GM19467 (cell line): ENCODE measurements around the gene CAMTA1.
"Not testable (repeated sequence)": the region's sequence is repeated elsewhere in the genome, so short reads cannot be mapped to it uniquely, and the experiment has no call there.

Source experiments
- ATAC-seq: cut with Tn5 transposase; IDR thresholded peaks from one replicate; pipeline ENCODE4 v1.9.1; 2021; ENCODE audit warnings: mild to moderate bottlenecking, moderate library complexity; ENCODE audit not compliant: unreplicated experiment

The CAMTA1 gene

DNA sequence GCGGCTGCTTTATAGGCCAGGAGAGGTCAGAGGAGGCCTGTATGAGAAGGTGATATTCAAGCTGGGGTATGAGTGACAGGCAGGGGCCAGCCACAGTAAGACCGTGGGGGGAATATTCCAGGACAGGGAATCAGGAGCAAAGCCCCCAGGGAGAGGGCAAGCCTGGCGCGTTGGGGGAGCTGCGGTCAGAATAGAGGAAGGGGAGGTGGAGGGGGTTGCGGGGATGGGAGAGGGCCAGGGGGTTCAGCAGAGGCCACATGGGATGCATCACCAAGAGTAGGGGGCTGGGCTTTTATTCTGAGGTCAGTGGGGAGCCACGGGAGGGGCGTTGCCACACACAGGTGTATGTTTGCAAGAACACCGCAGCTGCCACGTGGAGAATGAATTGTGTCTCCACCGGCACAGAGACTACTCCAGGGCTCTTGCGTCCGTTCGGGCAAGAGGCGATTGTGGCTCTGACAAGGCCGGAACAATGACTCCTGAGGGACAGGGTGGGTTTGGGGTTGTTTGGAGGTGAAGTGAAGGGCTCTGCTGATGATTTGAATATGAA, 901.1 kb downstream of the CAMTA1 start:
- ATAC-seq = no peak

DNA sequence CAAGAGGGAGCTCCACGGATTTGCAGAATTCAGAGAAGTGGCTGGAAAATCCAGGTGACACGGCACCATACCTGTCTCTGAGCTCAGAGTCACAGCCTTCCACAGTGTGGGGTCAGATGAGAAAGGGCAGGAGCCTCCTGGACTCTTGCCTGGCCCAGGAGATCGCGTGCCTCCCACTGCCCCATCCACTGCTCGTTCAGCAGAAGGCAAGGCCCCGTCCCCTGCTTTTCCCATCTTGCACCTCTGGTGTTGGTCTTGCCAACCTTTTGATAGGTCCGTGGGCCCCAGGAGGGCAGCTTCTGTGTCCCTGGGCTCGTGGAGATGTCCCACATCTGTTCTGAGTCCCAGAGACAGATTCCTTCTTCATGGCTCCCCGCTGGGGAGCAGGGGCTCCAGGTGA, 902.2 kb downstream of the CAMTA1 start:
- no peak for ATAC-seq

DNA sequence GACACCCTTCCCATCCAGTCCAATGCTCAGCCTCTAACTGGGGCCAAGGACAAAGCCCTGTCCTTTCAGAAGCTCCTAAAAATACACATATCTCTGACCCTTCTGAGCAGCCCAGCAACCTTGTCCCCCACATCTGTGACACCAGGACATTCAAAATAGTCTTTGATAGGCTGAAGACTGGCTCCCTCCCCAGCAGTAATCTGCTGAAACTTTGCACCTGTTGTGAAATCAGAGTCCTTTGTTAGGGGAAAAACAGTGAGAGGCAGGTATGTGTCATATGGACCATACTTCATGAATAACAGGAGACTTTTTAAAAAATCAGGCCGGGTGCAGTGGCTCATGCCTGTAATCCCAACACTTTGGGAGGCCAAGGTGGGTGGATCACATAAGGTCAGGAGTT, 903.4 kb downstream of the CAMTA1 start:
- no peak for ATAC-seq

DNA sequence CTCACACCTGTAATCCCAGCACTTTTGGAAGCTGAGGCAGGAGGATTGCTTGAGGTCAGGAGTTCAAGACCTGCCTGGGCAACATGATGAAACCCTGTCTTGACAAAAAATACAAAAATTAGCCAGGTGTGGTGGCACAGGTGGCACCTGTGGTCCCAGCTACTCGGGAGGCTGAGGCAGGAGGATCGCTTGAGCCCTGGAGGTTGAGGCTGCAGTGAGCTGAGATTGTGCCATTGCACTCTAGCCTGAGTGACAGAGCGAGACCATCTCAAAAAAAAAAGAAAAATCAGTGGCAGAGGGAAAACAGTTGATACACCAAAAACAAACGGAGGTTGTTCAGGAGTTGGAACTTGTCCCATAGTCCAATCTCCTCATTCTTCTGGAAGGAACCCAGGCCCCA, 904.1 kb downstream of the CAMTA1 start:
- ATAC-seq = not testable (repeated sequence)

DNA sequence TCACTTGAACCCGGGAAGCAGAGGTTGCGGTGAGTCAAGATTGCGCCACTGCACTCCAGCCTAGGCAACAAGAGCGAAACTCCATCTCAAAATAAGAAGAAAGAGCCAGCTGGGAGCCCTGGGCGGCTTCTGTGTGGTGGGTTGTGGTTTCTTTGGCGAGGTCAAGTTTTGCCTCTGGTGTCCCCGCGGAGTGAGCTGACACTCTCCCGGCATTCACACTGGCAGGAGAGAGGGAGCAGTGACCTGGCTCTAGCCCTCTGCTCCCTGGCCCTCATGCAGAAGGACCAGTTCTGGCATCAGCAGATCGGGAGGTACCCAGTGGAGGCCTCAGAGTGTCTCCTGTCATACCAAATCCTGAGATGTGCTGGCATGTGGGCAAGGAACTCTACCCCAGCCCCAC, 904.8 kb downstream of the CAMTA1 start:
- ATAC-seq = no peak

DNA sequence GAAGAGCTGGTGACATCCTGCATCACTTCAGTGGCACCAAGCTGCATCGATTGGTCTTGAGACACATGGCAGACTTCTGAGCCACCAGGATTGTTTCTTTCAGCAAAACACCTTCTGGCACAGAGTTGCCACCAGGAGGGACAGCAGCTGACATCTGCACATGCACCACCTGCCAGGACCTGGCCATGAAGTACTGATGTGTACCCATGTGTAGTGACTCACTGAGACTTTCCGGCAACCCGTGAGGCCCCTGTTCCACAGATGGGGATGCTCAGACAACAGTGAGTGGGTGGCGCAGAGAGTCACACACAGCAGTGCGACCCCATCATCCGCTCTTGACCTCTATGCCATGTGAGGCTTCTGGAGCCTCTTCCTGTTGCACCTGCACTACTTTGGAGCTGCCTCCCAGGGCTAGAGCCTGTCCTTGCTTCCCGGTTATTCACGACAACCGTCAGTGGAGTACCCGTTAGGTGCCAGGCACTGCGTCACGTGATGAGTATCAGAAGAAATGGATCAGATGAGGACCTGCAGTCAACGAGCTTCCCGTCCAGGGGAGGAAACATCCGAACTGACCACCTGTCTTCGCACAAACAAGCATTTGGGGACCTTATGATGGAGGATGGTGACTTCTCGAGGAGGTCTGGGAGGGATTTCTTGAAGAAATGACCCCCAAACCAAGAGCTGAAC, 905.4 kb downstream of the CAMTA1 start:
- no peak for ATAC-seq

DNA sequence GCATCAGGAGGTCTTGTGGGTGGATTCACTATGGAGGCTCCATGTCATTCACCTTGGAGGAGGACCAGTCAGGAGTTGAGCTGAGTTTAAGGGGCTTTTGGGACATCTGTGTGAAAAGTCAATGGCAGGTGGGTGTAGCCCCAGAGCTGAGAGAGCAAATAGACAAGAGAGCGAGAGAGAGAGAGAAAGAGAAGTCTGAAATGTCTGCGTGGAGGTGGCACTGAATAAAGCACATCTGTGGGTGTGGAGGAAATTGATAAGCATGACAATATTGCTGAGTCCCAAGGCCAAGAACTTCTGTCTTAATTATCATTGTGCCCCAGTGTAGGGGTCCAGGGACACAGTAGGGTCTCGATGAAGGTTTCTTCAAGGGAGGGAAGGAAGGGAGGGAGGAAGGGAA, 906.3 kb downstream of the CAMTA1 start:
- no peak for ATAC-seq

DNA sequence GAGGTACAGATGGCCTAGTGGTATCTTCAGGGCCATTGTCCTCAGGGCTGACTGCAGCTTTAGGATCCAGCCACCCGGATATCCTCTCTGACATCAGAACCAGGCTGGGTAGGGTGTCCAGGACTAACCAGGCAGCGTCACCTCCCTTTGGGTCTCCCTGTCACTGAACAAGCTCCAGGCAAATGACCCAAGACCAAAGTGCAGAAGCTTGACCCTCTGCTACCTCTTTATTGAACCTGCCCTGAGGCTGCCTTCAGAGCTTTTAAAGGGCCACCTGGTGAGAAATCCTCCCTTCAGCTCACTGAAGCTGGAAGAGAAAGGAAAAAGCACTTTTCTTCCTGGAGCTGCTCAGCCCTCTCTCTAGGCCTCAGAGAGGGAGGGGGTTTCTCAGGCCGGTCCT, 906.8 kb downstream of the CAMTA1 start:
- ATAC-seq = no peak

DNA sequence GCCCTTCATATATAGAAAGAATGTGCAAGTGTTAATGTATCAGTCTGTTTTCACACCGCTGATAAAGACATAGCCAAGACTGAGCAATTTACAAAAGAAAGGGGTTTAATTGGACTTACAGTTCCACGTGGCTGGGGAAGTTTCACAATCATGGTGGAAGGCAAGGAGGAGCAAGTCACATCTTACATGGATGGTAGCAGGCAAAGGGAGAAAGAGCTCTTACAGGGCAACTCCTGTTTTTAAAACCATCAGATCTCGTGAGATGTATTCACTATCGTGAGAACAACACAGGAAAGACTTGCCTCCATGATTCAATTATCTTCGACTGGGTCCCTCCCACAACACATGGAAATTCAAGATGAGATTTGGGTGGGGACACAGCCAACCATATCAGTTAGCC, 907.8 kb downstream of the CAMTA1 start:
- ATAC-seq = not testable (repeated sequence)

DNA sequence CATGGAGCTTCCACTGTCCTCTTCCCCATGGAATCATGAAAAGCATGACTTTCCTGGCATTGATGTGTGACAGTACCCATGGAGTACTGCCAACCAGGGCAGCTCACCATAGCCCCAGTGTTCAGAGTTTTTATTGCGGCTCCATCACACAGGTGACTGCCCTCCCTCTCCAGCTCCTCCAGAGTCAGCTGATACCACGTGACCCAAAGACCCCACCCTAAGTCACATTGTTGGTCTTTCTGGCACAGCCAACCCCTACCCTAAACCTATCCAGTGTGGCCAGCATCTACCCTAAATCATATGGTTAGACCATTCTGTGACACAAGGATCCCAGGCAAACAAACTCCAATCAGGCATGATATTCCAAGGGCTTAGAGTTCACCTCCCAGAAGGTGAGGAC, 908.4 kb downstream of the CAMTA1 start:
- ATAC-seq = no peak

DNA sequence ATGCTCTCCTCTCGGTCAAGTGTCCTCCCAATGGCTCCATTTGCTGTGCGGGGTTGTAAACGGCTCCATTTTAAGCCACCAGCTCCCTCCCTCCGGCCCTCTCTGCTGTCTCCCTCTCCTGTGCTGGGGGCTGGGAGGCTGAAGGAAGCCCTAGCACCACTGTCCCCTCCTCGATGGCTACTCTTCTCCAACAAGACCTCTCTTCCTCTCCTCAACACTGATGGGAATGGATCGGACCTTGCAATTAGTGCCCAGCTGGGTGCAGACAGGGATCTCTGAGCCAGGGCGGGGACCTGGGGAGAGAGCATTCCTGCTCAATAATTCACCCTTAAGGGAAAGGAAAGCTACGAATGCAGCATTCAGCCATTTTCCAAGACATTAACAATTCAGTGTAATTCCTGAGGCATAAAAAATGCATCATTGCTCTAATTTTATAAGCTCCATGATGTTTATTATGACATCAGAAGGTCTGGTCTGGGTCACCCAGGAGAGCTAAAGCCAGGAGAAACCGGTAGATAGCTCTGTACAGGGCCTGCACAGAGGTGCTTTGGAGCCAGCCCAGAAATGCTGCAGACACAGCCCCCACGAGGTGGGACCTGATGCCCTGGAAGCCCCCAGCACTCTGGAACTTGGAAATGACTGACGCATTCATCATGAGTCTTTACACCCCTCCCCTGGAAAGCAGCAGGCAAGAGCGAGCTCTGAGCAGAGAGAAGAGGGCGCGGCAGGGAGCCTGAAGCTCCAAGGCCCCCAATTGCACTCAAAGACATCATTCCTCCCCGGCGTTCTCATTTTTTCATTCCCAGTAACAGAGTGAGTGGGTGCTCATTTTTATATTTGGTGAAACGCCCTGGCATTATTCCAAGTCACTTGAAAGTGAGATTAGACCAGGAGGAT, 909.6 kb downstream of the CAMTA1 start:
- ATAC-seq = no peak

DNA sequence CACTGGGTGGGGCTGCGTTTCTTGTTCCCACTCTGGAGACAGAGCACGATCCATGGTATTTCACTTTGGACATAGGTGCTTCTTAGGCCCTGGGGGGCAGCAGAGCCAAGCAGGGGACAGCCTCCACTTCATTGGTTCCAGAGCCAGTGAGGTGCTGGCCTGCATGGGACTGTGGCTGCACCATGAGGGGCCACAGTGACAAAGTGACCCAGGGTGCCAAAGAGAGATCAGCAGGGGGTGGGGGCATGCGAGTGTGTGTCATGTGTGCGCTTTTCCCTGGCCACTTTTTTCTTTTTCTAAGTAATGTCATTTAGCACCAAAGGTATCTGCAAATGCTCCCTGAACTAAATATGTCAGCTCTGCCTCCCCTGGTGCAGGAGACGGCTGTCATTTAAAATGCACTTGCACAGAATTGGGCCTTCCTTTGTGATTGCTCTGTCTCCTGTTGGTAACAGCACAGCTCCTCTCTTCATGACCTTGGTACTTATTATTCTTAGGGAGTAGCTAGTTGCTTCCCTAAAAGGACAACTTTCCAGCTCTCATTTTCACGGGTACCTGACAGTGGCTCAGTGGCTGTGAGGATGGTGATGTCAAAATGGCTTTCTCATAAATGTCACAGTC, 910.4 kb downstream of the CAMTA1 start:
- no peak for ATAC-seq

DNA sequence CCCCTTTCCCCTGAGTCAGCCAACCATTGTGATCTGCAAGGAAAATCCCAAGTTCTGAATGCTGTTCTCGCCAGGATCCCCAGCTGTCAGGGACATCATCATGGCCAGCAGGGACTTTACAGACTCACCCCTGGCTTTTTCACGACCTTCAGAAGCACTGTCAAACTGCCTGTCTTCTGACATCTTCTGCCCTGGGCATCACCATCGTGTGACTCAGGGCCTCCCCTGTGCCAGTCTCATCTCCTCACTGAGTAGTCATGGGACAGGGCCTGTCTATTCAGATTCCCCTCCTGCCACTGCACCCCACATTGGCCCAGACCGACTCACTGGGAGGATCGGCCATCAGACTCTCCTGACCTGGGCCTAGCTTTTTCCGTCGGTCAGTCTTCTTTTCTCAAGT, 913.4 kb downstream of the CAMTA1 start:
- no peak for ATAC-seq

DNA sequence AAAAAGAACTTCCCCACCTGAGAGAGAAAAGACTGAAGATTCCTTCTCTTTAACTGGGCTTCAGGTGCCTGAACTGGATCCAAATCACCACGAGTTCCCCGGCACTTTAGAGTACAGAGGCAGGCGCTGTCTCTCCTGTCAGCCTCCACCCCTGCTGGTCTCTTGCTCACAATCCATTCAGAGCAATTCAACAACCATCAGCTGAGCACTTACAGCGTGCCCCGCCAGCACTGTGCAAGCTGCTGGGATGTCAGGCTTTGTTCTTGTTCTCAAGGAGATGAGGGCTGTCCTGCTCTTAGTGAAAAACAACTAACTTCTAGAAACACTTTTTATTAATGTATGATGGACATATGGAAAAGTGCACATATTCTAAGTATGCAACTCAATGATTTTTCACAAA, 917.1 kb downstream of the CAMTA1 start:
- no peak for ATAC-seq

DNA sequence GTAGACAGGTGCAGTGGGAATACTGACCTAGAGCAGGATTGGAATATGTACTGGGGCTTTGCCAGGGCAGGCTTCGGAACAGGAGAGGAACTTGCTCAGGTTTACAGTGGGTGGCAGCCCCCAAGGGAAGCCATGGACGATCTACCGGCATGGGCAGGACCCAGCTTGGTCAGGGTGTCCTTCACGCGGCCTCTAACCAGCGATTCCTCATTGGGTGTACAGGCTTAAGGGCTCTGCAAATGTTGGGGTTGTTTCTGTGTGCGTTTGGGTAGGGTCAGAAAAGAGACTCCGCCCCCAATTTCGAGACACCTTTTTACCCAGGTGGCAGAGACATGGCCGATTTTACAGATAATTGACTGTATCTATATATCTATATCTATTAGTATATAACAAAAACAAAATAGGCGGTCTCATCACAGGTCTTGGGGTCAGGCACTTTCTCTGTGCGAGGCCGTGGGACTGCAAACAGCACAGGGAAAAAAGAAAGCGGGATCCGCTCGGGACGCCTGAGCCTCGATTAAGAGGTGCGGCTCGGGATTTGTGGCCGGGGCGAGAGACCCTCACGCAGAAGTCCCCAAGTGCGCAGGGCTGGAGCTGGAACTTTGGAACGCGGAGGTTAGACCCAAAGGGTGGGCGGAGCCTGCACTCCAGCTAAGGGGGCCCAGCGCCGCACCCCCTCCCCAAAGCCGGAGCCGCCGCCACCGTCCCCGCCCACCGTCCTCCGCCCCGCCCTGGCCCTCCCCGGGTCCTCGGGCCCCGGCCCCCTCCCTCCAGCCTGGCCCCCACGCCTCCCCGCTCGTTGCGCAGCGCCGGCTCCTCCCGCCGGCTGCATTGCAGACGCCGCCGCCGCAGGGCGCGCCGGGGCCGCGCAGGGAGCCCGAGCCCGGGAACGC, 918.3 kb downstream of the CAMTA1 start:
- no peak for ATAC-seq

DNA sequence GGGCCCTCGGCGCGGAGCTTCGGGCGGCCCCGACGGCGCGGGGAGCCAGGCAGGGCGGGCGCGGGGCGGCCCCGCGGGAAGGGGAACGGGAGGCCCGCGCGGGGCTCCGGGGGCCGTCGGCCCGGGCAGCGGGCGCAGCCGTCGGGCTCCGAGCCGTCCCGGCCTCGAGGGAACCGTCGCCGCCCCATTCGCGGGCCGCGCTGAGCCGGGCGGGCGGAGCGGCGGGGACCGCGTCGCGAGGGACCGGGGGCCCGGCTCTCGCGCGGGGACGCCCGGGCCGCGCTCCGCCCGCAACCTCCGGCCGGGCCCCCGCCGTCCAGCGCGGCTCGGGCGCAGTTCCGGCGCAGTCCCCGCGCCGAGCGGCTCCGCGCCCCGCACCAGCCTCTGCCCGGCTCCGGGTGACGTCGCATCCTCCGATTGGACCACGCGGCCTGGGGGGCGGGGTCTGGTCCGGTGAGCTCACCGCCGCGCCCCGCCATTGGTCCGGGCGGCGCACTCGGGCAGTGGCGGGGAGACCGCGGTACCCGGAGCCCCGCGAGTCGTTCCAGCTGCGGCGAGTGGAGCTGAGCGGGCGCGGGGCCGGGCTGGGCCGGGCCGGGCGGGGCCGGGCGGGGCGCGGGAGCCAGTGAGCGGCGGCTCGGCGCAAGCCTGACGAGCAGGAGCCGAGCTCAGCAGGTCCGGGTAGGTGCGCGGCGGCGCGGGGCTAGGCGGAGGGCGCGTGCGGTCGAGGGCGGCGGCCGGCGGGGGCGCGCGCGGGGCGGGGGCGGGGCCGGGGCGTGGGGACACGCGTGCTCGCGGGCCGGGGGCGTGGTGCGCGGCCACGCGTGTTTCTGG, 919.2 kb downstream of the CAMTA1 start:
- ATAC-seq = peak; percentile 97

DNA sequence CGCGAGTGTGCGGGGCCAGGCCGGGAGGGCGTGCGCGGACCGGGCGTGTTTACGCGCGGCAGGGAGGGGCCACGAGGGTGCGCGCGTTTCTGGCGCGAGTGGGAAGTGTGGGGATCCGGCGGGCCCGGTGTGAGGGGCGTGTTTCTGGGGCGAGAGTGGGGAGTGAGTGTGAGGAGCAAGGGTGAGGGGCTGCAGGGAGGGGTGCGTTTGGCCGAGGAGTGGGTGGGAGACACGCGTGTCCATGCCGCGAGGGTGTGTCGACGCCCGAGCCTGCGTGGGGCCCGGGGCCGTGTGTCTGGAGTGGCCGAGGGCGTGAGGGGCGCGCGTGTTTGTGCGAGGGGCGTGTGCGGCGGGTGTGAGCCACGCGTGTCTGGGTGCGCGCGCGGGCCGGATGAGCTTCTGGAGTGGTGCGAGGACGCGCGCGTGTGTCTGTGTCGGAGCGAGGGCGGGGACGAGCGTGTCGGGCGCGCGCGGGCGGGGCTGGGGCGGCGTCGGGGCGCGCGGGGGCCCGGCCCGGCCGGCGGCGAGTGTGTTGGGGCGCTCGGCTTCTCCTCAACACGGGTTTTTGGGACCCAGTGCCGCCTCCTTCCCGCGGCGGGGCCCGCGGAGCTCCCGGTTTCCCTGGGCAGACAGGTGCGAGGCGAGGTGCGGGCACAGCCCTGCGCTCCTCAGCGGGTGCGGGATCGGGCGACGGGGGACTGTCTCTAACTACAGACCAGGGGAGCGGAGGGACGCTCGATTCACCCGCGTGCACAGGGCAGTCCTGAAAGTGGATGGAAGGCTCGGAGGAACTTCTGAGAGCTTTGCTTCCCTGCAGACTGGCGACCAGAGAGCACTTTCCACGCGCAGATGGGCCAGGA, 920.0 kb downstream of the CAMTA1 start:
- ATAC-seq = no peak

DNA sequence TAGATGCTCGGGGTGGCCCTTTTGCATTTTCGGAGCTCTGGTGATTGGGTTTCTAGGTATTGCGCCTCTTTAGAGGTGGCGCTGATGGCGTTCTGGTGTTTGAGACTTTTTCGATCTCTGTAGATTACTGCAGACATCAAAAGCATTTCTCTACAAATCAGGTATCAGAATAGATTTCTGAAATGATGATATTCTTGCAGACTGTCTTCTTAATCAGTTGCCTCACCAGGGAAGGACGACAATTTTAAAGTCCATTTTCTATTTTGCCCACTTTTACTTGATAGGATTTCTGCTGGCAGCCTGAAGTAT, 920.6 kb downstream of the CAMTA1 start:
- no peak for ATAC-seq

DNA sequence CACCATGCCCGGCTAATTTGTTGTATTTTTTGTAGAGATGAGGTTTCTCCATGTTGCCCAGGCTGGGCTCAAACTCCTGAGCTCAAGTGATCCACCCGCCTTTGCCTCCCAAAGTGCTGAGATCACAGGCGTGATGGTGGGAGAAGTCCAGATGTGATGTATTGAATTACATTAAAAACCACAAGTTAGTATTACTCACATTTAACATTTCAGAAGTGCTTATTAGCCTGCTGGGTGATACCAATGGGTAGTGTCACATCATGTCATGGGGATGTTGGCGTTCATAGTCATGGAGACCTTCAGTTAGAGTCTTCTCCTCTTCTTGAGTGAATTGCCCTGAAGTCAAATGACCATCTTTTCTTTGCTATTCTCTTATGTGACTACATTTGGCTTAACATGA, 922.3 kb downstream of the CAMTA1 start:
- no peak for ATAC-seq
